Spleen (tissue), 11 donors: ENCODE measurements around the gene B4GALNT4. TPM values are rescaled to one million over a fixed set of nuclear protein-coding genes. Genes with fewer than 3 reads are reported as not detected.

Experiments used
- DNase-seq: peaks from one replicate; pipeline ENCODE4 v3.0.0-alpha.2; 2020
- H3K27ac ChIP-seq, 8 donors: fragments of 200-600 bp; sonication (generic) in 7 of 8; 1 replicate in 4 of 8; 2 replicates in 4 of 8; pipeline versions ENCODE4 v1.5.0 to v1.8.0; 2016 to 2021; ENCODE audit warnings: inconsistent platforms in 4 of 8, mild to moderate bottlenecking in 4 of 8, moderate library complexity in 1 of 8
- H3K27me3 ChIP-seq, 7 donors: fragments of 200-600 bp; sonication (generic) in 6 of 7; replicated peaks in 1 of 7; 1 replicate in 4 of 7; 2 replicates in 3 of 7; pipeline versions ENCODE4 v1.5.0 to v1.8.0; 2016 to 2021; ENCODE audit warnings: inconsistent platforms in 3 of 7, mild to moderate bottlenecking in 1 of 7
- H3K36me3 ChIP-seq, 6 donors: fragments of 200-600 bp; sonication (generic) in 5 of 6; 1 replicate in 4 of 6; 2 replicates in 2 of 6; pipeline versions ENCODE4 v1.5.0 to v1.8.0; 2016 to 2021; ENCODE audit warnings: inconsistent platforms in 2 of 6
- H3K4me1 ChIP-seq, 6 donors: fragments of 200-600 bp; sonication (generic) in 5 of 6; 1 replicate in 3 of 6; 2 replicates in 3 of 6; pipeline versions ENCODE4 v1.5.0 to v1.8.0; 2016 to 2021; ENCODE audit warnings: inconsistent platforms in 3 of 6
- H3K4me3 ChIP-seq, 8 donors: fragments of 200-600 bp; sonication (generic) in 7 of 8; 1 replicate in 4 of 8; 2 replicates in 4 of 8; pipeline versions ENCODE4 v1.5.0 to v1.8.0; 2016 to 2021; ENCODE audit warnings: inconsistent platforms in 4 of 8, mild to moderate bottlenecking in 4 of 8, moderate library complexity in 2 of 8
- H3K9me3 ChIP-seq, 8 donors: fragments of 200-600 bp; sonication (generic) in 7 of 8; 1 replicate in 4 of 8; 2 replicates in 4 of 8; pipeline versions ENCODE4 v1.5.0 to v1.8.0; 2016 to 2021; ENCODE audit warnings: inconsistent platforms in 4 of 8
- CTCF ChIP-seq, 11 experiments: fragments of 200-600 bp in 7 of 11; fragments of 450-650 bp in 4 of 11; sonication (generic) in 4 of 11; IDR thresholded peaks in 8 of 11; conservative IDR thresholded peaks in 3 of 11; 1 replicate in 7 of 11; 2 replicates in 4 of 11; pipeline versions ENCODE4 v1.4.0 to v1.8.0; 2016 to 2021; ENCODE audit warnings: antibody characterized with exemption in 11 of 11, inconsistent platforms in 4 of 11, mild to moderate bottlenecking in 1 of 11
- POLR2A ChIP-seq, 3 donors: fragments of 450-650 bp; IDR thresholded peaks; one replicate each; pipeline ENCODE4 v1.5.1; 2017; ENCODE audit warnings: antibody characterized with exemption in 3 of 3, mild to moderate bottlenecking in 1 of 3
- POLR2AphosphoS5 ChIP-seq, 3 donors: sonication (generic); formaldehyde crosslinking; IDR thresholded peaks; one replicate each; pipeline ENCODE4 v1.5.1; 2017; ENCODE audit warnings: antibody characterized with exemption in 3 of 3
- WGBS, 5 donors: extraction: QIAGEN DNeasy Blood & Tissue Kit in 3 of 5; methylation state at CpG; one replicate each; pipeline versions ENCODE4 v1.1.5 to v1.1.7; 2013 to 2018; 5-methylcytosine and 5-hydroxymethylcytosine counted together
- intact Hi-C: fragments of 100-400 bp; cut with DNase I; formaldehyde crosslinking; loops from one replicate; pipeline ENCODE4 v1.15.0; 2023; ENCODE audit warnings: low total_unique reads
- polyA plus RNA-seq, 3 donors: library from polyadenylated mRNA; stranded (reverse); fragments of 200-250 nt; gene quantifications; one replicate each; pipeline ENCODE4 v1.2.1, GENCODE V29; 2013
- total RNA-seq, 7 donors: library from RNA; depleted of rRNA in 3 of 7; stranded (reverse); fragments of >200 nt in 3 of 7; fragmentation: NEBNext Ultra II Directional in 4 of 7; extraction: Animal tissue kit (Norgen Biotek cat#: 25700) in 4 of 7; gene quantifications; one replicate each; pipeline versions ENCODE4 v1.1.0 to v1.2.1, GENCODE V29; 2016 to 2021
- donor health status: healthy with polysubstance abuse.
- donor health status: DM: no; HTN: no; CAD: no; lungs with moderate emphysema.
- donor health status: DM: no; HTN: no; CAD: no.
- donor health status: Bipolar disorder and iron deficiency.
- donor health status: healthy.
- donor health status: DM: no; HTN: no; CAD: no.
- donor health status: DM: yes; HTN: yes; CAD: no.

Gene B4GALNT4
- total and polyA plus RNA-seq, 10 donors: 0.17 to 5.2 (median 0.91) TPM; not detected in 2

- Histone ChIP-seq H3K4me1 (peaks cover 6 to 21% (median 10%) of the 10 kb centered on the region in 6 donors), H3K36me3 (no peaks in the 10 kb centered on the region), H3K27ac (no peak overlapping the region), H3K9me3 (no peaks in the 10 kb centered on the region), H3K27me3 (peaks cover 7 to 65% (median 38%) of the 10 kb centered on the region in 7 donors), H3K4me3 (peak overlapping the region in 1 of 8 donors; percentile 5)
- intact Hi-C loops: no loop called here
- DNase-seq: no peak
- TF ChIP-seq POLR2A (IDR thresholded peaks at IDR 0.05): no peak
- TF ChIP-seq CTCF (IDR thresholded peaks at IDR 0.05 in 8 of 11, conservative IDR thresholded peaks at IDR 0.05 in 3 of 11): no peak
- no peak for TF ChIP-seq POLR2AphosphoS5 (IDR thresholded peaks at IDR 0.05)
- 28 to 42% (median 34%) methylated on average over 21 to 42 of the region's 42 CpGs for WGBS, 5 donors
These were observed 1.0 kb downstream of the B4GALNT4 start for GRCh38 chr11:370070-370941.

GRCh38 chr11:371051-371450, 1.8 kb downstream of the B4GALNT4 start:
- H3K27ac ChIP-seq: no peak overlapping the region
- H3K36me3 ChIP-seq: no peaks in the 10 kb centered on the region
- H3K27me3 ChIP-seq: peaks cover 7 to 58% (median 38%) of the 10 kb centered on the region in 7 donors
- H3K9me3 ChIP-seq: no peaks in the 10 kb centered on the region
- H3K4me3 ChIP-seq: no peak overlapping the region
- H3K4me1 ChIP-seq: peaks cover 6 to 21% (median 10%) of the 10 kb centered on the region in 6 donors
- 72 to 88% (median 78%) methylated on average over 4 to 5 of the region's 5 CpGs for WGBS, 5 donors
- no peak for DNase-seq
- TF ChIP-seq POLR2A (IDR thresholded peaks at IDR 0.05) (no peak), POLR2AphosphoS5 (IDR thresholded peaks at IDR 0.05) (no peak), CTCF (IDR thresholded peaks at IDR 0.05 in 8 of 11, conservative IDR thresholded peaks at IDR 0.05 in 3 of 11) (no peak)
- intact Hi-C loops: no loop called here

DNA sequence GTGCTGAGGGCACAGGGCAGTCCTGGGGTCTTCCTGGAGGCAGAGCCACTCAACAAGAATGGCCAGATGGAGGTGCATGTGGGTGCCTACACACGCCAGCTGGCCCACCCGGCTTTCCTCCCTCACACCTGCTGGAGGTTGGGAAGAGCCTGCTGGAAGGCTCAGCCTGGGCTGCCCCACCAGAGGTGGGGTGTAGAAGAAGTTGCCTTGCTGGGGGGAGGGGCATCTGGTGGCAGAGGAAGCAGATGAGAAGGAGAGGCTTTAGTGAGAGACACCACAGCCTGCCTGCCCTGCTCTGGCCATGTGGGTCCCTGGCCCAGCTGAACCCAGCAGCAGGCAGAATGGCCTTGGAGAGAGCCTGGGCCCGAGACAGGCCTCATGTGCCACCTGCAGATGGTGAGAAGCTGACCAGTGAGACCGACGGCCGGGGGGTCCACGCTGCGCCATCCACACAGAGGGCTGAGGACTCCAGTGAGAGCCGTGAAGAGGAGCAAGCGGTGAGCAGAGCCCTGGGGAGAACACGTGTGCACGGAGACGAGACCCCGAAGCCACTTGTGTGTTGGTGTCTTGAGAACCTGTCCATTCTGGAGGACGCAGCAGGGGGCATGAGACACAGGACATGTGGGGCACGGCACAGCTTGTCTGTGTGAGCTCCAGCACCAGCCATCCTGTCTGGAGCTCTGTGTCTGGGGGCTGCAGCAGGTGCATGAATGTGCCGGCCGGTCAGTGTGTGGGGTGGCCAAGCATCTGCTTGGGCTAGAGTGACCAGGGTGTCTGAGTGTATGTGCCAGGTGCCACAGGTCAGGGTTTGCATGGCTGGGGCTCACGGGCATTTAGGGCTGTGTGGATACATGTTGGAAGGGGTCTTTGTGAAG, 2.7 kb downstream of the B4GALNT4 start:
- Histone ChIP-seq H3K27ac (no peak overlapping the region), H3K9me3 (no peaks in the 10 kb centered on the region), H3K27me3 (peaks cover 7 to 49% (median 37%) of the 10 kb centered on the region in 7 donors), H3K36me3 (no peaks in the 10 kb centered on the region), H3K4me1 (peaks cover 6 to 21% (median 10%) of the 10 kb centered on the region in 6 donors), H3K4me3 (no peak overlapping the region)
- TF ChIP-seq POLR2AphosphoS5 (IDR thresholded peaks at IDR 0.05) (no peak), POLR2A (IDR thresholded peaks at IDR 0.05) (no peak), CTCF (IDR thresholded peaks at IDR 0.05 in 8 of 11, conservative IDR thresholded peaks at IDR 0.05 in 3 of 11) (no peak)
- no peak for DNase-seq
- WGBS, 5 donors: 82 to 87% (median 85%) methylated on average over 15 to 19 of the region's 19 CpGs
- intact Hi-C loops: no loop called here
